ENCODE results near the gene PLD4.

DNA sequence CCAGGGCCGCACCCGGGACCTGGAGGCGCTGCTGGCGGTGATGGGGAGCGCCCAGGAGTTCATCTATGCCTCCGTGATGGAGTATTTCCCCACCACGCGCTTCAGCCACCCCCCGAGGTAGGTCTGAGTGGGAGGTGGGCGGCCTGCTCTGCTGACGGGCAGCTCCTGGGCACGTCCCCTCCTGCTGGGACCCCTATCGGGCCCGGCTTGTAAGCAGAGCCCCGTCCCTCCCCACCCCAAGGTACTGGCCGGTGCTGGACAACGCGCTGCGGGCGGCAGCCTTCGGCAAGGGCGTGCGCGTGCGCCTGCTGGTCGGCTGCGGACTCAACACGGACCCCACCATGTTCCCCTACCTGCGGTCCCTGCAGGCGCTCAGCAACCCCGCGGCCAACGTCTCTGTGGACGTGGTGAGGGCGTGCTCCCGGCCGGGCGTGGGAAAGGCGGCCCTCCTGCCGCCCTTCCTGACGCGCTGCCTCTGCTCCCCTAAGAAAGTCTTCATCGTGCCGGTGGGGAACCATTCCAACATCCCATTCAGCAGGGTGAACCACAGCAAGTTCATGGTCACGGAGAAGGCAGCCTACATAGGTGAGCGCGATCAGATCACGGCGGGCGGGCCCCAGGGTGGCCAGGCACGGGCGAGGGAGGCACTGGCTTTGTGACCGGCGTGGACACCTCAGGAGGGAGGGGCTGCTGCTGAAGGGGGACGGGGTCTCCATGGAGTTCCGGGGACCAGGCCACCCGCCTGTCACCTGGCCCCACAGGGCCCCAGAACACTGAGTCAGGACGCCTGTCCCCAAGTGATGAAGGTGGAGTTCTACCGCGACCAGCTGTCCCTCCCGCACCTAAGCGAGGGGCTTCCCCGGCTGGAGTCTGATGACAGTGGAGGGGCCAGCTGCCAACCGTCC lies 7.3 kb downstream of the PLD4 start:
- no peak for TF ChIP-seq POLR2A (IDR thresholded peaks at IDR 0.05; ENCODE audit: low read depth, low read length)
- no peak for TF ChIP-seq TAF1 (IDR thresholded peaks at IDR 0.05; ENCODE audit: low read depth, low read length)
- no peak for TF ChIP-seq POLR2AphosphoS5 (IDR thresholded peaks at IDR 0.05; ENCODE audit: low read depth, low read length)
- TF ChIP-seq POU2F2 (IDR thresholded peaks at IDR 0.05; ENCODE audit: low read depth, low read length): no peak
- no peak for TF ChIP-seq SPI1 (IDR thresholded peaks at IDR 0.05; ENCODE audit: low read depth, low read length)
- no peak for TF ChIP-seq PAX5 (IDR thresholded peaks at IDR 0.05; ENCODE audit: insufficient read depth, low read length, severe bottlenecking)

Data from GM12891 (cell line).